ENCODE results near the gene ARFGAP2.
A peak's percentile ranks its signal among the peaks of the same experiment; 100 is the strongest.

ARFGAP2 gene

DNA sequence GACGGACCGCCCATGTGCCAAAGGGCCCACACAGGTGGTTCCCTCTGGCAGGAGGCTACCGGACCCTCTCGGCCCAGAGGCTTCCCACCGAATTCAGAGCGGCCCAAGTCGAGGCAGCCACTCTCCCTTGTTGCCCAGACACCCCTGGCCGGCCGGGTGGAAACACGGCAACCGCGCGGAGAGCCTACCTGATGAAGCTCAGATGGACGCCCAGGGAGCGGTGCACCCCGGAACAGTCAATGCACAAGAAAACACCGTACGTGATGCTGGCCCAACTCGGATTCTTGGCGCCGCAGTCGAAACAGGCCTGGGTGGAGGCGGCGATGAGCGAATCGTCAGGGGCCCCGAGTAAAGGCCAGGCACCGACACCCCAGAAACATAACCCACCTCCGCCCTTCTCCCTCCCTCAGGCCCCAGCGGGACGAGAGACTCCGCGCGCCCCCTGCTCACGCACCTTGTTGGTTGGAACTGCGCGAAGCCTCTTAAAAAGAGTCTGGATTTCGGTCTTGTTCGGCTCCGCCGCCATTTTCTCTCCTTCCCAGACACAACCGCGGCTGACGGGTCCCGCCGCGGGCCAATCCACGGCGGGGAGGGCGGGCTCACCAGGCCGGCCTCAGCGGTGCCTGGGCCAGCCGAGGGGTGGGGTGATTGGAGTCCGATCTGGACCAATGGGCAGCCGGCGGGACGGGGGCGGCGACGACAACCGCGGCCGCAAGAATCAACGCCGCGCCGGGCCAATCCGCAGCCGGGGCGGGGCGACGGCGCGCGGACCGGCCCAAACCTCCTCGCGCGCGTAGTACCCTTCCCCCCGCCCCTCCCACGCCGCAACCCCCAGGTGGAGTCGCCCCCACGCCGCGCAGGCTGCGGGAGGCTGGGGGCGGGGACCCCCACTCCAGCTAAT, at the start of gene ARFGAP2:
Gene ARFGAP2, minus strand, starts transcription at position 552 of the 901 bp plus-strand sequence. Its CDS starts 26 bp downstream, at position 526.
- TF ChIP-seq, protein P1, sequence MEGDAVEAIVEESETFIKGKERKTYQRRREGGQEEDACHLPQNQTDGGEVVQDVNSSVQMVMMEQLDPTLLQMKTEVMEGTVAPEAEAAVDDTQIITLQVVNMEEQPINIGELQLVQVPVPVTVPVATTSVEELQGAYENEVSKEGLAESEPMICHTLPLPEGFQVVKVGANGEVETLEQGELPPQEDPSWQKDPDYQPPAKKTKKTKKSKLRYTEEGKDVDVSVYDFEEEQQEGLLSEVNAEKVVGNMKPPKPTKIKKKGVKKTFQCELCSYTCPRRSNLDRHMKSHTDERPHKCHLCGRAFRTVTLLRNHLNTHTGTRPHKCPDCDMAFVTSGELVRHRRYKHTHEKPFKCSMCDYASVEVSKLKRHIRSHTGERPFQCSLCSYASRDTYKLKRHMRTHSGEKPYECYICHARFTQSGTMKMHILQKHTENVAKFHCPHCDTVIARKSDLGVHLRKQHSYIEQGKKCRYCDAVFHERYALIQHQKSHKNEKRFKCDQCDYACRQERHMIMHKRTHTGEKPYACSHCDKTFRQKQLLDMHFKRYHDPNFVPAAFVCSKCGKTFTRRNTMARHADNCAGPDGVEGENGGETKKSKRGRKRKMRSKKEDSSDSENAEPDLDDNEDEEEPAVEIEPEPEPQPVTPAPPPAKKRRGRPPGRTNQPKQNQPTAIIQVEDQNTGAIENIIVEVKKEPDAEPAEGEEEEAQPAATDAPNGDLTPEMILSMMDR (conservative IDR thresholded peaks at IDR 0.05; ENCODE audit: low read depth, low read length): no peak
- H3K36me3 ChIP-seq (ENCODE audit: insufficient read depth): peaks cover 4% of the 10 kb centered on the region; the same call in 1 of the 2 replicates

DNA sequence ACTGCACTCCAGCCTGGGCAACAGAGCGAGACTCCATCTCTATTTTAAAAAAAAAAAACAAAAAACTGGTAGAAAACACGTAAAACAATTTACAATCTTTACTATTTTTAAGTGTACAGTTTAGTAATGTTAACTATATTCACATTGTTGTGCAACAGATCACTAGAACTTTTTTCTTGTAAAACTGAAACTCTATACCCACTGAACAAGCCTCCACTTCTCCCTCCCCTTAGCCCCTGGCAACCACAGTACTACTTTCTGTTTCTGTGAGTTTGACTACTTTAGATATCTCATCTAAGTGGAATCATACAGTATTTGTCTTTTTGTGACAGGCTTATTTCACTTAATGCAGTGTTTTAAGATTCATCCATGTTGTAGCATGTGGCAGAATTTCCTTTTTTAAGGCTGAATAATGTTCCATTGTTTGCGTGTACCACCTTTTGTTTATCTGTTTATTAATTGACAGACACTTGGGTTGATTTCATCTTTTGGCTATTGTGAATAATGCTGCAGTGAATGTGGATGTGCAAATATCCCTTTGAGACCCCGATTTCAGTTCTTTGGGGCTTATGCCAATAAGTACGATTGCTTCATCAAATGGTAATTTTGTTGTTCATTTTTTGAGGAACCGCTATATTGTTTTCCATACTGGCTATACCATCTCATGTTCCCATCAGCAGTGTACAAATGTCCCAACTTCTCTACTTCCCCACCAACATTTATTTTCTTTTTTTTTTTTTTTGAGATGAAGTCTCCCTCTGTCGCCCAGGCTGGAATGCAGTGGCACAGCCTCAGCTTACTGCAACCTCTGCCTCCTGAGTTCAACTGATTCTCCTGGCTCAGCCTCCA, 49.1 kb upstream of the ARFGAP2 start:
- H3K4me3 ChIP-seq (IDR thresholded peaks at IDR 0.05; ENCODE audit: insufficient read depth, low read depth, low read length): no peak overlapping the region
- peaks cover 18% of the 10 kb centered on the region for H3K4me1 ChIP-seq (ENCODE audit: low read depth, poor library complexity, severe bottlenecking)
- TF ChIP-seq, protein P1 (conservative IDR thresholded peaks at IDR 0.05; ENCODE audit: low read depth, low read length): no peak
- no peaks in the 10 kb centered on the region for H3K79me2 ChIP-seq (ENCODE audit: insufficient read depth, low read depth)
- H4K20me1 ChIP-seq (ENCODE audit: insufficient read depth): no peaks in the 10 kb centered on the region
- no peak overlapping the region for H2AFZ ChIP-seq (ENCODE audit: low read depth)
- H3K27me3 ChIP-seq (ENCODE audit: insufficient read depth, low read depth): no peaks in the 10 kb centered on the region
- no peaks in the 10 kb centered on the region for H3K36me3 ChIP-seq (ENCODE audit: insufficient read depth)
- H3K27ac ChIP-seq: no peak overlapping the region
- H3K4me2 ChIP-seq: peak overlapping the region; percentile 44
- no peak overlapping the region for H3K9ac ChIP-seq

More for the DNA sequence above, at the start of gene ARFGAP2:
- H2AFZ ChIP-seq (ENCODE audit: low read depth): peak within 1 kb of the TSS; percentile 89
- peak within 1 kb of the TSS; percentile 81 for H3K27ac ChIP-seq
- peak within 1 kb of the TSS; percentile 25 for H3K4me3 ChIP-seq (IDR thresholded peaks at IDR 0.05; ENCODE audit: insufficient read depth, low read depth, low read length)
- H3K79me2 ChIP-seq (ENCODE audit: insufficient read depth, low read depth): peaks cover 47% of the 10 kb centered on the region
- H3K4me1 ChIP-seq (ENCODE audit: low read depth, poor library complexity, severe bottlenecking): peaks cover 22% of the 10 kb centered on the region
- H3K4me2 ChIP-seq: peak within 1 kb of the TSS; percentile 74
- H4K20me1 ChIP-seq (ENCODE audit: insufficient read depth): no peaks in the 10 kb centered on the region
- peak within 1 kb of the TSS; percentile 92 for H3K9ac ChIP-seq
- H3K27me3 ChIP-seq (ENCODE audit: insufficient read depth, low read depth): no peaks in the 10 kb centered on the region

DNA sequence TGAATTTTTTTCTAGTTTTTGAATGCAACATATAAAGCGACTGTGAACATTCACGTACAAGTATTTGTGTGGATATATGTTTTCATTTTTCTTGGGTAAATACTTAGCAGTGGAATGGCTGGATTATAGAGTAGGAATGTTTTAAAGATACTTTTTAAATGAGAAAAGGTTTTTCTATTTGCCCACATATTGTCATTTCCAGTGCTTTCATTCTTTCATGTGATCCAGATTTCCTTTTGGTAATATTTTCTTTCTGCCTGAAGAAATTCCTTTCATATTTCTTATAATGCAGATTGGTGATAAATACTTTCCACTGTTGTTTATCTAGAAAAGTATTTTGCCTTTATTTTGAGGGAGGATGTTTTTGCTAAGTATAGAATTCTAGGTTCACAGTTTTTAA, 46.0 kb upstream of the ARFGAP2 start:
- H3K27me3 ChIP-seq (ENCODE audit: insufficient read depth, low read depth): no peaks in the 10 kb centered on the region
- H3K79me2 ChIP-seq (ENCODE audit: insufficient read depth, low read depth): no peaks in the 10 kb centered on the region
- peaks cover 23% of the 10 kb centered on the region for H3K4me1 ChIP-seq (ENCODE audit: low read depth, poor library complexity, severe bottlenecking)
- TF ChIP-seq, protein P1 (conservative IDR thresholded peaks at IDR 0.05; ENCODE audit: low read depth, low read length): no peak
- no peak overlapping the region for H2AFZ ChIP-seq (ENCODE audit: low read depth)
- H3K27ac ChIP-seq: no peak overlapping the region
- H4K20me1 ChIP-seq (ENCODE audit: insufficient read depth): no peaks in the 10 kb centered on the region
- H3K9ac ChIP-seq: no peak overlapping the region
- no peak overlapping the region for H3K4me2 ChIP-seq
- no peaks in the 10 kb centered on the region for H3K36me3 ChIP-seq (ENCODE audit: insufficient read depth)
- H3K4me3 ChIP-seq (IDR thresholded peaks at IDR 0.05; ENCODE audit: insufficient read depth, low read depth, low read length): no peak overlapping the region

DNA sequence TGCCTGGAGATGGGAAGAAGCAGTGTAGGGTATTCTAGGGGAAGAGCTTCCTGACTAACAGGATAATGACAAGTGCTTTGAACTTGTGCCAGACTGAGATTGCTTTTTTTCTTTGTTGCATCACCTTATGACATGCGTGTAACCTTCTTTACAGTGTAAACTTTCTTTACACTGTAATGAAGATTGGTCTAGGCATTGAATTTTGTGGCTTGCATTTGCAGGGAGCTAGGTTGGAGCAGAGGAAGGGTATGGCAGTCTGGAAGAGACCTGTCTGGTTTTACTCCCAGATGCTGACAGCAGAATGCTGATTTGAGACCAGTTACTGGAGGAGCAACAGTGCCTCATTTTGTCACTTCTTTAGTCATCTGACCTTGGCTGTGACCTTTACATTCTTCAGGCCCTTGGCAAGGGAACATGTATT, 43.7 kb upstream of the ARFGAP2 start:
- Histone ChIP-seq H2AFZ (ENCODE audit: low read depth) (no peak overlapping the region), H3K4me2 (no peak overlapping the region), H3K4me1 (ENCODE audit: low read depth, poor library complexity, severe bottlenecking) (peaks cover 24% of the 10 kb centered on the region), H3K27ac (no peak overlapping the region), H3K4me3 (IDR thresholded peaks at IDR 0.05; ENCODE audit: insufficient read depth, low read depth, low read length) (no peak overlapping the region), H3K9ac (no peak overlapping the region), H3K36me3 (ENCODE audit: insufficient read depth) (no peaks in the 10 kb centered on the region), H3K27me3 (ENCODE audit: insufficient read depth, low read depth) (no peaks in the 10 kb centered on the region), H3K79me2 (ENCODE audit: insufficient read depth, low read depth) (peaks cover 6% of the 10 kb centered on the region; the same call in 1 of the 2 replicates), H4K20me1 (ENCODE audit: insufficient read depth) (no peaks in the 10 kb centered on the region)
- TF ChIP-seq, protein P1 (conservative IDR thresholded peaks at IDR 0.05; ENCODE audit: low read depth, low read length): no peak

Measured in KMS-11 (cell line).